Stromal cell of bone marrow (primary cell): ENCODE measurements around the gene MRTFA.
"Not testable (repeated sequence)": the region's sequence is repeated elsewhere in the genome, so short reads cannot be mapped to it uniquely, and the experiment has no call there.

Experiments
- DNase-seq: peaks from one replicate; pipeline ENCODE4 v3.0.0-alpha.2; 2012; ENCODE audit warnings: low read depth

Gene MRTFA

DNA sequence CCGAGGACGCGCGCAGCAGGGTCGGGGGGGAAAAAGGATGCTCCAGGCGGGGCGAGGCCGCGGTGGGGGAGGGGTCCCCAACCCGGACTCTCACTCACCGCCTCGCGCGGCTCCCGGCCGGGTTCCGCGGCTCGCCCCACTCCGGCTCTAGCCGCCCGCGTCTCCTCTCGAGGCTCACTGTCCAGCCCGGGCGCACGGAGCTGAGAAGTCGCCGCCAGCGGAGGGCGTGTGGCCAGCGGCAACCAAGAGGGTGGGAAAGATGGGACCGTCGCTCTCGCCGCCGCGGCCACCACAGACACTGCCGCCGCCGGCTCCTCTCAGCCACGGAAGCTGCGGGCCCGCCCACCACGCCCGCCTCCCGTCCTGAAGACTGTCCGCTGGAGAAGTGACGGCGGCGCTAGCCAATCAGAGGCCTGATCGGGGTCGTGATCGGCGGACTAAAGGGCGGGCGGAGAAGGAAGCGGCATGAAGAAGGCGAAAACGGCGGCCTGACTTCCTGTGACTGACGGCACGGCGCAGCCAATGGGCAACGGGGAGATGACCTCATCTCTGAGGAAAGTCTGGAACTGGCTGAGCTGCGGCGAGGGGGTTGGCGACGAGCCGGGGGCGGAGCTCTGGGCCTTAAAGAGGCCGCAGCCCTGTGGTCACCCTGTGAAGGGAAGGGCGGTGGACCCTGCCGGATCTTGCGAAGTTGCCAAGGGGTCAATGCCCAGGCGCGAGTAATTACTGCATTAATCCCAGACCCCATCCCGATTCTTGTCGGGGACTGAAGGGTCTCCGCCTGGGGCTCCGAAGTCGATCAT is at the start of gene MRTFA:
Gene MRTFA, minus strand, starts transcription at position 340 of the 803 bp plus-strand sequence.
- peak; percentile 100 for DNase-seq

DNA sequence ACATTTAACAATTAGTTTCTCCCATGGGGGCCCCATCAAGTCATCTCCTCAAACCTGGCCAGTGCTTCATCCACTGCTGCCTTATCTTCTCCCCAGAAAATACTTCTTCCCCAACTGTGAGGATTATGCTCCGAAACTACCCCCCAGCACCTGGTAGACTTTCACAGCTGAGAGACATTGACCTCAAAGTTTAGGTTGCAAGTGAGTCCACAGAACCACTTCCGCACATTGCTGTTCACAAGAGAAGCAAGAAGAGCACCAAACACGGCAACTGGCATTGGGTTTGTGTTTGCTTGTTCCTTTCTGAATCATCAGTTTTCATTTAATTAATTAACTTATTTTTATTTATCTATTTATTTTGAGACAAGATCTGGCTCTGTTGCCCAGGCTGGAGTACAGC is 48.9 kb upstream of the MRTFA start:
- DNase-seq: no peak

- DNase-seq: no peak
Measured at GRCh38 chr22:40684728-40685127, 48.2 kb upstream of the MRTFA start.

DNA sequence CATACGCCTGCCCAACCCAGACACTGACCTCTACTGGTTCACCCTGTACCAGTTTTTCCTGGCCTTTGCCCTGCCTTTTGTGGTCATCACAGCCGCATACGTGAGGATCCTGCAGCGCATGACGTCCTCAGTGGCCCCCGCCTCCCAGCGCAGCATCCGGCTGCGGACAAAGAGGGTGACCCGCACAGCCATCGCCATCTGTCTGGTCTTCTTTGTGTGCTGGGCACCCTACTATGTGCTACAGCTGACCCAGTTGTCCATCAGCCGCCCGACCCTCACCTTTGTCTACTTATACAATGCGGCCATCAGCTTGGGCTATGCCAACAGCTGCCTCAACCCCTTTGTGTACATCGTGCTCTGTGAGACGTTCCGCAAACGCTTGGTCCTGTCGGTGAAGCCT is 44.9 kb upstream of the MRTFA start:
- DNase-seq: no peak

- DNase-seq: no peak
Measured at GRCh38 chr22:40680819-40681183, 44.3 kb upstream of the MRTFA start.

GRCh38 chr22:40679964-40680818 is 43.7 kb upstream of the MRTFA start:
- DNase-seq: no peak

GRCh38 chr22:40679249-40679963 is 42.9 kb upstream of the MRTFA start, which contains the start of gene MCHR1:
Gene MCHR1 (plus strand): TSS chr22:40679484. CDS start chr22:40679653, 169 bp downstream.
- no peak for DNase-seq

DNA sequence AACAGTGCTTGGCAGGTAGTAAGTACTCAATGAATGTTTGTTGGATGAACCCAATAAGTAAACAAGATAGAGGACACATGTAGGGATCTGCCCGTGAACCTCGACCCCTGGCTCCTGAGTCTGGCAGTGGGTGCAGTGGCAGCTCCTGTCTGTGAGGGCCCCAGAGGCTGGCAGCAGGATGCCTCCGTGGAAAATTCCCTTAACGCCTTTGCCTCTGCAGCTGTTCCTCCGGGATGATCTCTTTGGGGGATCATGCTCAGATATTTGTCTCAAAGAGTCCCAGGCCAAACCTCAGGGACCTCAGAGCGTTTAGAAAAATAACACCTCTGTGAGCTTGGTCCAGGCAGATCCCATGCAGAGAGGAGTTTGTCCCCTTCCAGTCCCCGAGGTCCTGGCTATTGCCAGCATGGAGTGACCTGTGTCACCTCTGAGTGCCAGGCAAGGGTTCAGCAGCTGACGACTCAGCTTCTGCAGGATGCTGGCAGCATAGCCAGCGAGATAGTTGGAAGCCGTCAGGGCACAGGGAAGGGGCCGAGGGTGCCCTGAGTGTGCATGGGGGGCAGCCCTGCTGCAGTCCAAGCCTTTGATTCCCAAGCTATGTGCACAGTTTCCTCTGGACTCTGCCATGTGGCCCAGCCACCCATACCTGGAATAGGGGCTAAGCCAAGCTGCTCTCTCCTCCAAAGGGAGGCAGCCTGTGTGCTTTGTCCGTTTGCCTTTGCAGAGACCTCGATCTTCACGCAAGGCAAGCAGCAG is 42.2 kb upstream of the MRTFA start:
- DNase-seq: no peak

- DNase-seq: no peak
Measured at GRCh38 chr22:40676644-40677043, 40.1 kb upstream of the MRTFA start.

GRCh38 chr22:40676166-40676565 is 39.6 kb upstream of the MRTFA start:
- DNase-seq: not testable (repeated sequence)

- no peak for DNase-seq
Measured at GRCh38 chr22:40674274-40674673, 37.8 kb upstream of the MRTFA start.

DNA sequence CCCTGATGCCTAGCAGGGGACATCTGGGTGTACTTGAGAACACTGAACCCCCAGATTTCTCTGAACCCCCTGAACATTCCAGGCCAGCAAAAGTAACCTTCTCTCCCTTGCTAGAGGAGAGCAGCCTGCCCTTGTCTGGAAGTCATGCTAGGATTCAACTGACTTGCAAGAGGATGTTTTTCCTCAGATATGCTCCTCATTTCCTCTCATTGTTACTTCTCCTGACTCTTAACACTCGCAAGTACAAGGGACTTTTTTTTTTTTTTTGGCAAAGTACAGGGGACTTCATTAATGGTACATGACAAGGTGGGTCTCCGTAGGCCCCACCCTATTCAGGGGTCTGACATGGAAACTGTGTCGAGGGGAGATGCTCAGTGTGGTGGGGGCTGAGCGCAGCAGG is 36.5 kb upstream of the MRTFA start:
- no peak for DNase-seq

- no peak for DNase-seq
Measured at GRCh38 chr22:40671796-40672360, 35.4 kb upstream of the MRTFA start.

DNA sequence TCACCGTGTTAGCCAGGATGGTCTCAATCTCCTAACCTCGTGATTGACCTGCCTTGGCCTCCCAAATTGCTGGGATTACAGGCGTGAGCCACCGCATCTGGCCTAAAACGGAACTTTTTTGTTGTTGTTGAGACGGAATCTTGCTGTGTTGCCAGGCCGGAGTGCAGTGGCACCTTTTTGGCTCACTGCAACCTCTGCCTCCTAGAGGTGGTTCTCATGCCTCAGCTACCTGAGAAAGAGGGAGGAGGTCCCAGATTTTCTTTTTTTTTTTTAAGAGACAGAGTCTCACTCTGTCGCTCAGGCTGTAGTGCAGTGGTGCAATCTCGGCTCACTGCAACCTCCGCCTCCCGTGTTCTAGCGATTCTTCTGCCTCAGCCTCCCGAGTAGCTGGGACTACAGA is 34.9 kb upstream of the MRTFA start:
- DNase-seq: no peak

DNA sequence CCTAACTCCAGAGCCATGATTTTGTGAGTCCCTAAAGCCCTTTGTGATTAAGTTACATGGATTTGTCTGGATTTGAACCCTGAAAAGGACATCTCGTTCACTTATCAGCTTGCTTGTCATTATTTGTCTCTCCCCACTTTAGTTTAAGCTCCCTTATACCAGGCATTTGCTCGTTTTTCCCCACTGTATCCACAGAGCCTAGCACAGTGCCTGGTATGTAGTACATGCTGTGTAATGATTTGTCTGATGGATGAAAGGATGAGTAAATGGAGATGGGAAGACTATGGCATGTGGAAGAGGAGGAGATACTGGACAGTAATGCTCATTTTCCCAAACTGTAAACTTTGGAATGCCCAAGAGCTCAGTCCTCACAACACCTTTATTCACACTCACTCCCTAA is 33.5 kb upstream of the MRTFA start:
- DNase-seq: no peak

- peak; percentile 95 for DNase-seq
Measured at GRCh38 chr22:40668611-40669411, 32.3 kb upstream of the MRTFA start.

DNA sequence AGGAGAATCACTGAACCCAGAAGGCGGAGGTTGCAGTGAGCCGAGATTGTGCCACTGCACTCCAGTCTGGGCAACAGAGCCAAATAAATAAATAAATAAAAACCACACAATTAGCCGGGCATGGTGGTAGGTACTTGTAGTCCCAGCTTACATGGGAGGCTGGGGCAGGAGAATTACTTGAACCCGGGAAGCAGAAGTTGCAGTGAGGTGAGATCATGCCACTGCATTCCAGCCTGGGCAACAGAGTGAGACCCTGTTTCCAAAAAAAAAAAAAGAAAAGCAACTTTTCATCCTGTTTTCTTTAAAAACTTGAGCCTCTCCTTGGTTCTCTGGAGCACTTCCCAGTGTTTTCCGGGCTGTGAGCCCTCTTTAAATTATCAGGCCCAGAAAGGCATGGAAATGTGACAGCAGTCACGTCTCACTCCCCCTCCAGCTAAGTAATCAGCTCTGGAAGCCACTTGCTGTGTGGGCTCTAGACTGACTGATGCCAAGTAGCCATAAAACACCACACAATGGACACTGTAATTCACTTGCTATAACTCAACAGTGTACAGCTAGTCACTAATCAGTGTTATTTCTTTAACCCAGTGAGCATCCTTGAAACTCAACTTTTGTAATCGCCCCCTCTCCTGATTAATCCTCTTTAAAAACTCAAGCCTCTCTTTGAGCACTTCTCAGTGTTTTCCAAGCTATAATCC is 29.8 kb upstream of the MRTFA start:
- peak; percentile 90 for DNase-seq

- peak; percentile 90 for DNase-seq
Measured at GRCh38 chr22:40665312-40665711, 28.8 kb upstream of the MRTFA start.

GRCh38 chr22:40661671-40662070 is 25.2 kb upstream of the MRTFA start:
- no peak for DNase-seq

- DNase-seq: no peak
Measured at GRCh38 chr22:40660730-40661129, 24.2 kb upstream of the MRTFA start.
